IPS DF 19.7 (cell line): ENCODE results near the gene MAX.
"Not testable (repeated sequence)": the region's sequence is repeated elsewhere in the genome, so short reads cannot be mapped to it uniquely, and the experiment has no call there.

Experiments used
- DNase-seq: peaks from one replicate; pipeline ENCODE4 v3.0.0-alpha.2; 2013; ENCODE audit warnings: low read depth, low spot score

MAX gene

DNA sequence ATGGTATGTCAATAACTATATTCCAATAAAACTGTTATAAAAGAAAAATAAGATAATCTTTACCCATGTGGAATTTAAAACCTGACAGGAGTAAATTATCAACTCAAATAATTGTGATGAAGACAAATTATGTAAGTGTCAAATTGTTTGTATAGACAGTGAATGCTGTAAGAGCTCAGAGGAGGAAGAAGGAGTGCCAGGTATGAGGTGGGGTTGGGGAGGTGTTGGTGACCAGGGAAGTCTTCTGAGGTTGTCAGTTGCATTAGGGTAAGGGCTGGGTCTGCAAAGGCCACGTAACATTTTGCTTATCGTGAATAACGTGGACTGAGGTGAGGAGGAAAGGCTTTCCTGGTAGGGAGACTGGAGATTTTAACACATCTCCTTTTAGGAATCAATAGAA is 2.5 kb upstream of the MAX start:
- DNase-seq, result no peak

DNA sequence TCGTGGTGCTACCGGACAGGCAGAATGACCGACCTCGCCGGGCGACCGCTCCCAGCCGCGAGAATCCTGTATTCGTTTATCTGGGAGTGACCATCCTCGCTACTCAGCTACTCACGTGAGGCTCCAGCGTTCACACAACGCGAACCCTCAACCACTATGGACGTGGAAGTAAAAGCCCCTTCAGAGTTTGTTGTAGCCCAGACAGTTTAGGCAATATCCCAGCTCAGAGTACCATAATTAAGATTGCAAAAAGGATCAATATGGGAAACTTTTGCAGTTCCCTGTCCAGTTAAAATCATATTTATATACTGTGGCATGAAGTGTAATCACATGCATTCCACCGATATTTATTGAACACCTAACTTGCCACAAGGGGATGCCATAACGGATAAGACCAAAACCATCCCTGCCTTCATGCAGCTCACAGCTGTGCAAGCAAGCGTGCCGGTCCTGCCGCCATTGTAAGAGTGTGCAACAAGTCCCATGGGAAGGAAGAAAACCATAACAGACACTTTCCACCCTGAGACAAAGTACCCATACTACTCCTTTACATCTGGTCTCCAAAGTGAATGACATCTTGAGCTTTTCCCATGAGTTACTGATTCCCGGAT is 938 bp upstream of the MAX start:
- DNase-seq, result no peak

GRCh38 chr14:65101631-65102440 is 481 bp downstream of the MAX start:
- no peak for DNase-seq

GRCh38 chr14:65100922-65101541 is 1.3 kb downstream of the MAX start:
- no peak for DNase-seq

DNA sequence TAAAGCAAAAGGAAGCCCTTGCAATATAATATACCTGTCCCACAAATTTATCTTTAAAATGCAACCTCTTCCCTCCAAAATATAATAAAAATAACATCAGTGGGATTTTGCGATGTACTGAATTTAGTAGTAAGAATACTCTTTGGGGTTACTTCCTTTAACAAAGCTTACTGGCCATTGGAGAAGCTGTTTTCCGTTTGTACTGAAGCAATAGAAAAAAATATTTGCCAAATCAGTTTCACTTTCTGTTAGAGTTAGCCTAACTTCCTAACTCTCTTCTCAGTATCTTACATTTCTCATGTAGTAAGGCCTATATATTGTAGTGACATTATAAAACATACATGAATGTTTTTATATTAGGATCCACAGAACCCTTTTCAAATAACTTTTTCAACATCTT is 3.7 kb downstream of the MAX start:
- no peak for DNase-seq

DNA sequence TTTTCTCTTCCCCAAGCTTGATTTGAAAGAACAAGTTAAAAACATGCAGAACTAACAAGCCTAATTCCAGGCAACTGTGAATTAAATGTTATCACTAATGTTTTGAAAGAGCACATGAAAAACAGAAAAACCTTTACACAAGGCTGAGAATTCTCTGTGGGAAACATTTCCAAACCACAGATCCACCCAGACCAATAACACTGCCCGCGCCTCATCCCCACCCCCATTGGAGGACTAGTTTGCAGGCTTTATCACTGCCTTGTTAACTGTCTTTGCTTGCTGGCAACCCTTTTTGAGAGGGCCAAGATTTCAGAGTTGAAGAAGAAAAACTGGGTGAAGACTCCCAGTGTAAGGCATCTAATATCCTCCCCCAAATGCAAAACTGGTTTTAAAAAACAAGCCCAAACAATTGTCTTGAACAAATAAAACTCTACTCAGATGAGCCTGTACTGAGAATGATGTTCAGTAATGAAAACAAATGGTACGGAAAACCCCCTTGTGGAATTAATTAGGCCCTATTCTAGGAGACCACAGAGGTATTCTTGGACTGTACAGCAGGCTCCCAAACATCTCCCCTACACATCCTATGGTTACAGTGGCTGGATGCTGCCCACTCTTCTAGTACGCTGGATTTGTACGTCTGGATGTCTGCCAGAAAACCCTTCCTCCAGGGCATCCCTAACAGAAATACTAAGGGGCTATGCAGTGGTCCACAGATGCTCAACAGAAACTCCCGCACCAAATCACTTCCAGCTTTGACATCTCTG is 5.8 kb downstream of the MAX start:
- DNase-seq, result no peak

- no peak for DNase-seq
Observed at GRCh38 chr14:65095633-65096205, 6.6 kb downstream of the MAX start.

- no peak for DNase-seq
Observed at GRCh38 chr14:65092349-65092748, 10.0 kb downstream of the MAX start.

- DNase-seq, result not testable (repeated sequence)
Observed at GRCh38 chr14:65087835-65088234, 14.5 kb downstream of the MAX start.

- DNase-seq, result not testable (repeated sequence)
Observed at GRCh38 chr14:65086686-65087085, 15.6 kb downstream of the MAX start.

- DNase-seq, result no peak
Observed at GRCh38 chr14:65084554-65085505, 17.5 kb downstream of the MAX start.

- no peak for DNase-seq
Observed at GRCh38 chr14:65082930-65083329, 19.4 kb downstream of the MAX start.

GRCh38 chr14:65080960-65081747 is 21.2 kb downstream of the MAX start:
- no peak for DNase-seq

DNA sequence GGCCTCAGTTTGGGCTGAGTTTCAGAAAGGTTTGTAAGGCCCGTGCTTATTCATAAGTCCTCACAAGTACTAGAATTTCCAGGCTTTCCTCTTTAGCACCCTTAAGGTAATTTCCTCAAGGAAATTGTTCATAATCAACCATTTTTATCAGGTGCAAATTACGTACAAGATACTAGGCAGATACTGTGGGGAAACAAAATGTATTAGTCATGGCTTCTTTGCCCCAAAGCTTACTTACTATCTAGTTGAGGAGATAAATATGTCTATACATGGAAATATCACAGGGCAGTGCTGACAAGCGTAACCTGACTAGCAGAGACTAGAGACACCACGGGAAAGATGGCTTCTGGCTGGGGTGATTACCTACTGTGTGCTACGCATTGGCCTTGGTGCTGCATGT is 22.5 kb downstream of the MAX start:
- no peak for DNase-seq

GRCh38 chr14:65079201-65079600 is 23.1 kb downstream of the MAX start:
- DNase-seq, result no peak

GRCh38 chr14:65077318-65077717 is 25.0 kb downstream of the MAX start:
- peak; percentile 7 for DNase-seq

- no peak for DNase-seq
Observed at GRCh38 chr14:65075628-65076325, 26.5 kb downstream of the MAX start.

DNA sequence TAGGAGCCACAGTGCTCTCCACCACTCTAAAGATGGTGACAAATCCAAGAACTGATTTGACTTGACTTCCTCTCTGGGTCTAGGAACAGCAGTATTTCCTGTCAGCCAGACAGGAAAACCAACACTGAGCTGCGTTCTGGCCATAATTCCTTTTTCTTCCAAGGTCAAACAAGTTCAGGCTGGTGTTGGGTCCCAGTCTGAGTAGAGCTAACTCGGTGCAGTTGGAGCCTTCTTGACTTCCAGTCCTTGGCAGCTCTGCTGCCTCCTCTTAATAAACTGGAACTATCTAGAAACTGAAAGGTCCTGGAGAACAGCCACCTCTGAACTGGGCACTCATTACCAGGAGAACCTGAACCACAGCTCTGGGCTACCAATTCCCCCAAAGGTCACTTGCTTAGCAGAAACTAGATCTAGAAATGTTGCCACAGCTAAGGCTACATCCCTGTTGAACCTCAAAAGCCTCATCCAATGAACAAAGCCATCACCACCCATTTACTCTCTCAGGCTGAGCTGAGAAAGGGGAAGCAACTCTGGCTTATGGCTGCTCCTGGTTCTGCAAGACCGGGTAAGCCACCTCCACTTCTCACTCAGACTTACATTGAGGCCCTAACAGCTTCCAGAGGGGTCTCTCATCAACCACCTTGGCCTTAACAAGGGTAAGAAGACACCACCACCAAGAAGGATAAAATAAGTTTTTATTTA is 27.7 kb downstream of the MAX start:
- DNase-seq, result no peak
